ENCODE results near the gene TBC1D26. TPM values are rescaled to one million over a fixed set of nuclear protein-coding genes. Genes with fewer than 3 reads are reported as not detected.
"Not testable (repeated sequence)": the region's sequence is repeated elsewhere in the genome, so short reads cannot be mapped to it uniquely, and the experiment has no call there.

Gene TBC1D26
- polyA plus RNA-seq, 1 of the 3 experiments (the other 2 are of a cell fraction): not detected

- CTCF ChIA-PET: no interaction called here
These were observed 6.0 kb downstream of the TBC1D26 start for GRCh38 chr17:15738066-15738465.

GRCh38 chr17:15739259-15739658, 7.2 kb downstream of the TBC1D26 start:
- H3K4me3 ChIP-seq (ENCODE audit: low read depth in 2 of 2, low read length in 1 of 2); DNase-seq; H3K9me3 ChIP-seq; H3F3A ChIP-seq (replicated peaks; ENCODE audit: insufficient read depth); H3K79me2 ChIP-seq (ENCODE audit: insufficient read depth); H4K20me1 ChIP-seq (ENCODE audit: insufficient read depth); H3K9me2 ChIP-seq; H2AFZ ChIP-seq (ENCODE audit: low read depth); POLR2A ChIA-PET; H3K27ac ChIP-seq (ENCODE audit: low read depth in 2 of 2, low read length in 1 of 2); H3K9ac ChIP-seq; H3K27me3 ChIP-seq (ENCODE audit: insufficient read depth); CTCF ChIA-PET; H3K36me3 ChIP-seq (replicated peaks in 1 of 2; ENCODE audit: control insufficient read depth in 1 of 2, insufficient read depth in 2 of 2, low read length in 1 of 2); H3K4me2 ChIP-seq; H3K4me1 ChIP-seq (ENCODE audit: control insufficient read depth in 1 of 2, insufficient read depth in 2 of 2, low read depth in 1 of 2, low read length in 1 of 2): not testable (repeated sequence)
- WGBS (ENCODE audit: low lambda C conversion rate): 75% methylated on average over 10 of the region's 11 CpGs

More at GRCh38 chr17:15738066-15738465, 6.0 kb downstream of the TBC1D26 start:
- H3F3A ChIP-seq (replicated peaks; ENCODE audit: insufficient read depth): no peaks in the 10 kb centered on the region
- H3K4me1 ChIP-seq (ENCODE audit: control insufficient read depth in 1 of 2, insufficient read depth in 2 of 2, low read depth in 1 of 2, low read length in 1 of 2): no peaks in the 10 kb centered on the region
- H3K4me2 ChIP-seq: no peak overlapping the region
- no peaks in the 10 kb centered on the region for H3K9me2 ChIP-seq
- WGBS (ENCODE audit: low lambda C conversion rate): 72% methylated on average over 10 of the region's 10 CpGs
- H3K27me3 ChIP-seq (ENCODE audit: insufficient read depth): no peaks in the 10 kb centered on the region
- DNase-seq: no peak
- H3K36me3 ChIP-seq (replicated peaks in 1 of 2; ENCODE audit: control insufficient read depth in 1 of 2, insufficient read depth in 2 of 2, low read length in 1 of 2): no peaks in the 10 kb centered on the region
- H3K9ac ChIP-seq: no peak overlapping the region
- no peaks in the 10 kb centered on the region for H3K79me2 ChIP-seq (ENCODE audit: insufficient read depth)
- no peak overlapping the region for H3K27ac ChIP-seq (ENCODE audit: low read depth in 2 of 2, low read length in 1 of 2)
- H3K9me3 ChIP-seq: no peaks in the 10 kb centered on the region
- no peaks in the 10 kb centered on the region for H4K20me1 ChIP-seq (ENCODE audit: insufficient read depth)
- no peak overlapping the region for H3K4me3 ChIP-seq (ENCODE audit: low read depth in 2 of 2, low read length in 1 of 2)
- TF ChIP-seq RFX5 (IDR thresholded peaks at IDR 0.05; ENCODE audit: low read length): no peak
- POLR2A ChIA-PET: no interaction called here
- H2AFZ ChIP-seq (ENCODE audit: low read depth): no peak overlapping the region

- H3K4me2 ChIP-seq; H3K9me2 ChIP-seq; DNase-seq; H3K4me3 ChIP-seq (ENCODE audit: low read depth in 2 of 2, low read length in 1 of 2); H3K27ac ChIP-seq (ENCODE audit: low read depth in 2 of 2, low read length in 1 of 2); H3F3A ChIP-seq (replicated peaks; ENCODE audit: insufficient read depth); H3K27me3 ChIP-seq (ENCODE audit: insufficient read depth); CTCF ChIA-PET; H3K36me3 ChIP-seq (replicated peaks in 1 of 2; ENCODE audit: control insufficient read depth in 1 of 2, insufficient read depth in 2 of 2, low read length in 1 of 2); H3K9ac ChIP-seq; H4K20me1 ChIP-seq (ENCODE audit: insufficient read depth); H3K79me2 ChIP-seq (ENCODE audit: insufficient read depth); POLR2A ChIA-PET; H3K9me3 ChIP-seq; H2AFZ ChIP-seq (ENCODE audit: low read depth): not testable (repeated sequence)
- peaks cover 0 to 11% of the 10 kb centered on the region in 2 experiments; a peak in 1 of 4 replicates for H3K4me1 ChIP-seq (ENCODE audit: control insufficient read depth in 1 of 2, insufficient read depth in 2 of 2, low read depth in 1 of 2, low read length in 1 of 2)
- 38% methylated on average over 6 of the region's 8 CpGs for WGBS (ENCODE audit: low lambda C conversion rate)
These were observed 8.0 kb downstream of the TBC1D26 start for GRCh38 chr17:15740041-15740440.

- no peaks in the 10 kb centered on the region for H4K20me1 ChIP-seq (ENCODE audit: insufficient read depth)
- H3K4me1 ChIP-seq (ENCODE audit: control insufficient read depth in 1 of 2, insufficient read depth in 2 of 2, low read depth in 1 of 2, low read length in 1 of 2): peaks cover 0 to 15% of the 10 kb centered on the region in 2 experiments; a peak in 1 of 4 replicates
- no peak overlapping the region for H3K27ac ChIP-seq (ENCODE audit: low read depth in 2 of 2, low read length in 1 of 2)
- H3K27me3 ChIP-seq (ENCODE audit: insufficient read depth): no peaks in the 10 kb centered on the region; the same call in 1 of the 2 replicates
- no peaks in the 10 kb centered on the region for H3K9me2 ChIP-seq
- H3K4me2 ChIP-seq: no peak overlapping the region
- no peak overlapping the region for H2AFZ ChIP-seq (ENCODE audit: low read depth)
- ChIA-PET CTCF (no interaction called here), POLR2A (no interaction called here)
- H3K36me3 ChIP-seq (replicated peaks in 1 of 2; ENCODE audit: control insufficient read depth in 1 of 2, insufficient read depth in 2 of 2, low read length in 1 of 2): no peaks in the 10 kb centered on the region
- no peaks in the 10 kb centered on the region for H3K79me2 ChIP-seq (ENCODE audit: insufficient read depth)
- DNase-seq: no peak
- no peaks in the 10 kb centered on the region for H3K9me3 ChIP-seq
- no peaks in the 10 kb centered on the region for H3F3A ChIP-seq (replicated peaks; ENCODE audit: insufficient read depth)
- no peak for TF ChIP-seq REST (IDR thresholded peaks at IDR 0.05; ENCODE audit: low read depth, low read length)
- no peak for TF ChIP-seq RCOR1 (IDR thresholded peaks at IDR 0.05; ENCODE audit: low read length)
- no peak for TF ChIP-seq SMC3 (IDR thresholded peaks at IDR 0.05; ENCODE audit: low read depth, low read length)
- TF ChIP-seq TEAD4 (IDR thresholded peaks at IDR 0.05; ENCODE audit: borderline replicate concordance, insufficient read depth): no peak
- TF ChIP-seq GABPA (IDR thresholded peaks at IDR 0.05; ENCODE audit: low read depth): no peak
- TF ChIP-seq FOSL2 (IDR thresholded peaks at IDR 0.05; ENCODE audit: borderline replicate concordance, low read depth): no peak
- TF ChIP-seq SIN3A (IDR thresholded peaks at IDR 0.05; ENCODE audit: borderline replicate concordance, low read depth, low read length): no peak
- no peak for TF ChIP-seq POLR2AphosphoS5 (IDR thresholded peaks at IDR 0.05; ENCODE audit: low read depth, low read length)
- TF ChIP-seq MEF2A (IDR thresholded peaks at IDR 0.05; ENCODE audit: borderline replicate concordance, low read depth): no peak
- TF ChIP-seq EP300 (IDR thresholded peaks at IDR 0.05; ENCODE audit: borderline replicate concordance in 1 of 2, low read depth in 1 of 2, low read length in 1 of 2): no peak
- no peak for TF ChIP-seq FOXJ3 (CRISPR knock-in tag; IDR thresholded peaks at IDR 0.05)
- TF ChIP-seq YY1 (IDR thresholded peaks at IDR 0.05; ENCODE audit: low read depth): no peak
- no peak for TF ChIP-seq JUND (IDR thresholded peaks at IDR 0.05)
- TF ChIP-seq ELF1 (IDR thresholded peaks at IDR 0.05): no peak
- WGBS (ENCODE audit: low lambda C conversion rate): 60% methylated on average over 3 of the region's 7 CpGs
- no peak overlapping the region for H3K9ac ChIP-seq
- no peak overlapping the region for H3K4me3 ChIP-seq (ENCODE audit: low read depth in 2 of 2, low read length in 1 of 2)
These were observed 8.6 kb downstream of the TBC1D26 start for GRCh38 chr17:15740570-15741120.
